Mesenchymal stem cell (in vitro differentiated cells and primary cell): ENCODE results near the gene CSK.

ENCODE experiments used
- DNase-seq: peaks from one replicate; pipeline ENCODE4 v3.0.0-alpha.2; 2013
- H2AFZ ChIP-seq: one replicate; pipeline ENCODE4 v1.6.1; 2013; ENCODE audit warnings: low read depth, mild to moderate bottlenecking, control low read depth, inconsistent platforms, low read length, moderate library complexity
- H2AK5ac ChIP-seq: 2 replicates; pipeline ENCODE4 v1.6.1; 2013; ENCODE audit warnings: low read length, moderate library complexity, mild to moderate bottlenecking, inconsistent platforms; ENCODE audit not compliant: severe bottlenecking
- H2BK120ac ChIP-seq: one replicate; pipeline ENCODE4 v1.6.1; 2013; ENCODE audit warnings: low read depth, mild to moderate bottlenecking, inconsistent platforms, low read length, moderate library complexity
- H2BK12ac ChIP-seq, 2 experiments: one replicate each; pipeline ENCODE4 v1.6.1; 2013; ENCODE audit warnings: inconsistent platforms in 2 of 2, low read length in 2 of 2, mild to moderate bottlenecking in 2 of 2, moderate library complexity in 2 of 2, control low read depth in 1 of 2
- H2BK15ac ChIP-seq: one replicate; pipeline ENCODE4 v1.6.1; 2013; ENCODE audit warnings: mild to moderate bottlenecking, low read depth, inconsistent platforms; ENCODE audit not compliant: poor library complexity, severe bottlenecking
- H2BK5ac ChIP-seq: 2 replicates; pipeline ENCODE4 v1.6.1; 2013; ENCODE audit warnings: low read depth, mild to moderate bottlenecking, low read length, control low read depth, inconsistent platforms; ENCODE audit not compliant: poor library complexity, severe bottlenecking
- H3K14ac ChIP-seq, 2 experiments: one replicate each; pipeline ENCODE4 v1.6.1; 2013; ENCODE audit warnings: inconsistent platforms in 2 of 2, low read length in 2 of 2, control low read depth in 1 of 2, mild to moderate bottlenecking in 1 of 2, moderate library complexity in 1 of 2
- H3K18ac ChIP-seq, 2 experiments: one replicate each; pipeline ENCODE4 v1.6.1; 2013; ENCODE audit warnings: inconsistent platforms in 2 of 2, low read length in 2 of 2, control low read depth in 1 of 2, low read depth in 1 of 2, mild to moderate bottlenecking in 1 of 2
- H3K23ac ChIP-seq, 2 experiments: one replicate each; pipeline ENCODE4 v1.6.1; 2013; ENCODE audit warnings: inconsistent platforms in 2 of 2, low read length in 2 of 2, mild to moderate bottlenecking in 2 of 2, moderate library complexity in 2 of 2, control low read depth in 1 of 2
- H3K27ac ChIP-seq: 2 replicates; pipeline ENCODE4 v1.5.1; 2013; ENCODE audit warnings: mild to moderate bottlenecking, moderate library complexity, low read length, control low read depth, inconsistent platforms; ENCODE audit not compliant: poor library complexity, severe bottlenecking
- H3K27me3 ChIP-seq, 2 experiments: 2 replicates each; pipeline versions ENCODE4 v1.6.1 to v1.7.0; 2013; ENCODE audit warnings: low read length in 2 of 2, mild to moderate bottlenecking in 2 of 2, moderate library complexity in 2 of 2, control low read depth in 1 of 2, inconsistent platforms in 1 of 2; ENCODE audit not compliant: control insufficient read depth in 1 of 2, insufficient read depth in 1 of 2
- H3K36me3 ChIP-seq, 2 experiments: 2 replicates each; pipeline versions ENCODE4 v1.6.1 to v1.7.0; 2013; ENCODE audit warnings: low read length in 2 of 2, control low read depth in 1 of 2, inconsistent platforms in 1 of 2, low read depth in 1 of 2, mild to moderate bottlenecking in 1 of 2; ENCODE audit not compliant: insufficient read depth in 2 of 2, control insufficient read depth in 1 of 2
- H3K4ac ChIP-seq, 2 experiments: one replicate each; pipeline ENCODE4 v1.6.1; 2013; ENCODE audit warnings: inconsistent platforms in 2 of 2, low read length in 2 of 2, mild to moderate bottlenecking in 2 of 2, moderate library complexity in 2 of 2, control low read depth in 1 of 2, low read depth in 1 of 2
- H3K4me1 ChIP-seq: 2 replicates; pipeline ENCODE4 v1.6.1; 2013; ENCODE audit warnings: low read depth, low read length, control low read depth; ENCODE audit not compliant: control insufficient read depth, insufficient read depth
- H3K4me2 ChIP-seq: 2 replicates; pipeline ENCODE4 v1.6.1; 2013; ENCODE audit warnings: low read length, mild to moderate bottlenecking, inconsistent platforms; ENCODE audit not compliant: poor library complexity, severe bottlenecking
- H3K4me3 ChIP-seq, 2 experiments: 2 replicates each; pipeline versions ENCODE4 v1.5.1 to v1.7.0; 2013; ENCODE audit warnings: low read length in 2 of 2, mild to moderate bottlenecking in 2 of 2, control low read depth in 1 of 2, low read depth in 1 of 2; ENCODE audit not compliant: insufficient read depth in 1 of 2
- H3K79me1 ChIP-seq: replicated peaks from 2 replicates; pipeline ENCODE4 v1.6.1; 2013; ENCODE audit warnings: mild to moderate bottlenecking, control low read depth, low read length, inconsistent platforms; ENCODE audit not compliant: poor library complexity, severe bottlenecking
- H3K9ac ChIP-seq: 2 replicates; pipeline ENCODE4 v1.7.0; 2013; ENCODE audit warnings: mild to moderate bottlenecking, low read length, moderate library complexity
- H3K9me3 ChIP-seq: 2 replicates; pipeline ENCODE4 v1.7.0; 2013; ENCODE audit warnings: mild to moderate bottlenecking, low read length; ENCODE audit not compliant: control insufficient read depth
- H4K8ac ChIP-seq: one replicate; pipeline ENCODE4 v1.6.1; 2013; ENCODE audit warnings: inconsistent platforms, mild to moderate bottlenecking, low read length, moderate library complexity
- H4K91ac ChIP-seq: one replicate; pipeline ENCODE4 v1.6.1; 2013; ENCODE audit warnings: mild to moderate bottlenecking, low read length, inconsistent platforms
- WGBS: methylation state at CpG from one replicate; pipeline ENCODE4 v1.1.7; 2013; ENCODE audit warnings: mixed read lengths; 5-methylcytosine and 5-hydroxymethylcytosine counted together

The CSK gene

GRCh38 chr15:74843445-74843828, 61.6 kb downstream of the CSK start:
- Histone ChIP-seq H2BK12ac (no peak overlapping the region), H4K91ac (peak overlapping the region; percentile 52), H2BK15ac (no peak overlapping the region), H2AK5ac (no peak overlapping the region), H3K18ac (peak overlapping the region; percentile 73 to 80), H2BK120ac (peak overlapping the region; percentile 69), H3K36me3 (peaks cover 49 to 71% of the 10 kb centered on the region in 2 experiments), H3K4me1 (peaks cover 18% of the 10 kb centered on the region), H3K4me3 (peak overlapping the region; percentile 49 to 94), H3K4me2 (peak overlapping the region; percentile 74), H3K4ac (peak overlapping the region; percentile 73 to 76), H3K9ac (peak overlapping the region; percentile 97), H2AFZ (no peak overlapping the region), H3K79me1 (peaks cover 8% of the 10 kb centered on the region), H3K23ac (no peak overlapping the region), H2BK5ac (no peak overlapping the region), H3K9me3 (no peaks in the 10 kb centered on the region), H4K8ac (peak overlapping the region; percentile 66), H3K27me3 (no peaks in the 10 kb centered on the region), H3K14ac (peak overlapping the region in 1 of 2 experiments; percentile 45), H3K27ac (peak overlapping the region; percentile 46)
- 15% methylated on average over 12 of the region's 18 CpGs for WGBS
- DNase-seq, result no peak

GRCh38 chr15:74843891-74844299, 62.0 kb downstream of the CSK start:
- H2BK15ac ChIP-seq, result peak overlapping the region; percentile 62
- peak overlapping the region; percentile 10 to 18 for H3K18ac ChIP-seq
- H3K79me1 ChIP-seq, result peaks cover 8% of the 10 kb centered on the region
- H3K36me3 ChIP-seq, result peaks cover 50 to 71% of the 10 kb centered on the region in 2 experiments
- no peak overlapping the region for H2BK5ac ChIP-seq
- H4K8ac ChIP-seq, result peak overlapping the region; percentile 72
- H3K4ac ChIP-seq, result peak overlapping the region; percentile 73 to 76
- H4K91ac ChIP-seq, result peak overlapping the region; percentile 87
- H3K27me3 ChIP-seq, result no peaks in the 10 kb centered on the region
- 93% methylated on average over 8 of the region's 12 CpGs for WGBS
- H3K9me3 ChIP-seq, result no peaks in the 10 kb centered on the region
- no peak overlapping the region for H2AFZ ChIP-seq
- H3K4me2 ChIP-seq, result no peak overlapping the region
- no peak overlapping the region for H3K27ac ChIP-seq
- no peak for DNase-seq
- peak overlapping the region; percentile 4 for H2AK5ac ChIP-seq
- no peak overlapping the region for H3K23ac ChIP-seq
- no peak overlapping the region for H2BK120ac ChIP-seq
- H3K9ac ChIP-seq, result peak overlapping the region; percentile 97
- peaks cover 18% of the 10 kb centered on the region for H3K4me1 ChIP-seq
- no peak overlapping the region for H3K14ac ChIP-seq
- peak overlapping the region in 1 of 2 experiments; percentile 17 for H2BK12ac ChIP-seq
- H3K4me3 ChIP-seq, result peak overlapping the region in 1 of 2 experiments; percentile 94

DNA sequence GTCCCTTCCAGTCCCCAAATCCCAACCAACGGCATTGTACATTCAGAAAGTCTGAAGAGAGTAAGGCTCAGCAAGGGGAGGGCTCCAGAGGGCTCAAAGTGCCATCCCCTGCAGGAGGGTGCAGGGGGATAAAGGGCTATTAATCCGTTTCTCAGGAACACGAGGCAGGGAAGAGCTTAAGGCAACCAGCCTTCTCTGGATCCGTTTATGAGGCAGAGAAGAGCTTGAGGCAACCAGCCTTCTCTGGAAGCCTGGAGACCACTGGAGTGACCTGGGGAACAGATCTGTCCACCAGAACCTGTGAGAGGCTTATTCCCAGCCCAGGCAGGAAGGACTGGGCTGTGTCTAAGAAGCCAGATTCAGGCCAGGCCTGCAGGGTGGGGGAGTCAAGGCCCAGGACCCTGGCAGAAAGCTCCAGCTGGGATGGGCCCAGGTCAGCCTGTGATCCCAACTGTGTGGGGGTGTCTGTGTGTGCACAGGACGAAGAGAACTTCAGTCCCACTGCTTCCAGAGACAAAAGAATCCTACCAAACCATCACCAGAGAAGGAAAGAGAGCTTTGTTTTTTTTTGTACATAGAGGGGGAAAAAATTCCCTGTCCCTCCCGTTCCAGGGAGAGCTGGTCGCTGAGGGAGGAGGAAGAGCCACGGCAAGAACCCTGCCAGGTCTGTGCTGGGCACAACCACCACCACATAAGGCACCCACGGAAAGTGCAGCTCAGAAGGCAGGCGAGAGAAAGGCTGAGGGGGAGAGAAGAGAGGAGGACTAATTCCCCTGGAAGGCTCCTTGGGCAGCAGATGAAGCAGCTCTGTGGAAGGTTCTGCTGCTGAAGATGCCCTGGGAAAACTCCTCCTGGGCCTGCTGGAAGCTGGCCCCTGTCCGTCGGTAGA, 62.7 kb downstream of the CSK start:
- WGBS, result 86% methylated on average over 11 of the region's 12 CpGs
- Histone ChIP-seq H3K27ac (no peak overlapping the region), H3K4me1 (peaks cover 18% of the 10 kb centered on the region), H3K9ac (no peak overlapping the region), H3K4me2 (no peak overlapping the region), H3K4me3 (no peak overlapping the region), H2BK12ac (peak overlapping the region in 1 of 2 experiments; percentile 26), H3K79me1 (peaks cover 8% of the 10 kb centered on the region), H3K18ac (no peak overlapping the region), H2AFZ (no peak overlapping the region), H2BK5ac (no peak overlapping the region), H3K14ac (no peak overlapping the region), H3K4ac (peak overlapping the region; percentile 2 to 73), H3K23ac (no peak overlapping the region), H3K36me3 (peaks cover 47 to 67% of the 10 kb centered on the region in 2 experiments), H2AK5ac (no peak overlapping the region), H3K9me3 (no peaks in the 10 kb centered on the region), H4K8ac (peak overlapping the region; percentile 72), H3K27me3 (no peaks in the 10 kb centered on the region), H4K91ac (peak overlapping the region; percentile 87), H2BK15ac (no peak overlapping the region), H2BK120ac (no peak overlapping the region)
- DNase-seq, result no peak

DNA sequence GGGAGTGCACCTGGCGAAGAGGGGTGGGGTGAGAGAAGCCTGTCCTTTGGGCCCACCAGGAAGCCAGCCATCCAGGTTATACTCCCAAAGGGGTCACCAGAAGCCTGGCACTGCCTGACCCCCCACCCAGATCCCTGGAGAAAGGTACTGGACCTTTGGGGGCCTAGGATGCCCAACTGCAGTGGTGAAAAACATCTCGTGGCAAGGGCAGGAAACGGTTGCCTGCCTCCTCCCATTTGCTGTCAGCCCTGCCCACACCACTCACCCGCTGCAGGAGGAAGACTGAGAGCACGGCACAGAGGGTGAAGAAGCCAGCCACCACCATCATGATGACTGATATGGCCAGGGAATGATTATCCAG, 63.3 kb downstream of the CSK start:
- 90% methylated on average over 5 of the region's 5 CpGs for WGBS
- H4K91ac ChIP-seq, result no peak overlapping the region
- H3K79me1 ChIP-seq, result peaks cover 10% of the 10 kb centered on the region
- H2AFZ ChIP-seq, result no peak overlapping the region
- H3K4me3 ChIP-seq, result no peak overlapping the region
- H3K4me1 ChIP-seq, result peaks cover 18% of the 10 kb centered on the region
- H2BK120ac ChIP-seq, result no peak overlapping the region
- H3K27ac ChIP-seq, result no peak overlapping the region
- no peak overlapping the region for H4K8ac ChIP-seq
- H3K27me3 ChIP-seq, result no peaks in the 10 kb centered on the region
- no peak overlapping the region for H2AK5ac ChIP-seq
- no peak overlapping the region for H3K9ac ChIP-seq
- H3K9me3 ChIP-seq, result no peaks in the 10 kb centered on the region
- H2BK12ac ChIP-seq, result no peak overlapping the region
- H3K4ac ChIP-seq, result no peak overlapping the region
- no peak overlapping the region for H3K23ac ChIP-seq
- H3K14ac ChIP-seq, result no peak overlapping the region
- H3K4me2 ChIP-seq, result no peak overlapping the region
- no peak overlapping the region for H3K18ac ChIP-seq
- peaks cover 49 to 67% of the 10 kb centered on the region in 2 experiments for H3K36me3 ChIP-seq
- no peak overlapping the region for H2BK5ac ChIP-seq
- H2BK15ac ChIP-seq, result no peak overlapping the region
- DNase-seq, result no peak
